SU-DHL-6 (cell line): ENCODE data around the gene PDE7B.

Experiments
- H2AFZ ChIP-seq: fragments of 200-600 bp; sonication (generic); 2 replicates; pipeline ENCODE4 v1.6.1; 2014; ENCODE audit warnings: low read depth, mild to moderate bottlenecking, moderate library complexity, mixed read lengths, antibody characterized with exemption, low read length; ENCODE audit not compliant: severe bottlenecking
- H3F3A ChIP-seq: fragments of 200-600 bp; shearing (Covaris generic); 2 replicates; pipeline ENCODE4 v1.6.0; 2016; ENCODE audit warnings: antibody characterized with exemption, mild to moderate bottlenecking; ENCODE audit not compliant: insufficient read depth
- H3K27ac ChIP-seq: fragments of 200-600 bp; sonication (generic); 2 replicates; pipeline ENCODE4 v1.5.1; 2016; ENCODE audit warnings: low read depth, mild to moderate bottlenecking, low read length, moderate library complexity, mixed read lengths
- H3K27me3 ChIP-seq: fragments of 200-600 bp; sonication (generic), shearing (Covaris generic); 2 replicates; pipeline ENCODE4 v1.6.0; 2014; ENCODE audit warnings: mild to moderate bottlenecking, low read length
- H3K36me3 ChIP-seq: fragments of 200-600 bp; sonication (generic); 2 replicates; pipeline ENCODE4 v1.6.1; 2014; ENCODE audit warnings: mild to moderate bottlenecking, low read length, mixed read lengths
- H3K4me2 ChIP-seq: fragments of 300-600, 200-600 bp; shearing (Covaris generic), sonication (generic); 2 replicates; pipeline ENCODE4 v1.6.0; 2014; ENCODE audit warnings: low read length, low read depth, mild to moderate bottlenecking; ENCODE audit not compliant: poor library complexity, severe bottlenecking
- H3K4me3 ChIP-seq: fragments of 200-600 bp; sonication (generic); 2 replicates; pipeline ENCODE4 v1.5.1; 2014; ENCODE audit warnings: antibody characterized with exemption, low read length, mild to moderate bottlenecking, mixed read lengths; ENCODE audit not compliant: insufficient read depth, poor library complexity, severe bottlenecking
- H3K79me2 ChIP-seq: fragments of 200-600 bp; sonication (generic); 2 replicates; pipeline ENCODE4 v1.6.1; 2014; ENCODE audit warnings: mild to moderate bottlenecking, low read length, moderate library complexity; ENCODE audit not compliant: insufficient read depth
- H3K9ac ChIP-seq: fragments of 200-600 bp; sonication (generic); 2 replicates; pipeline ENCODE4 v1.7.0; 2014; ENCODE audit warnings: mild to moderate bottlenecking, low read length
- H3K9me2 ChIP-seq: fragments of 200-600 bp; sonication (generic); replicated peaks from 2 replicates; pipeline ENCODE4 v1.6.1; 2014; ENCODE audit warnings: low read length; ENCODE audit not compliant: insufficient read depth
- H3K9me3 ChIP-seq: fragments of 200-600 bp; sonication (generic); 2 replicates; pipeline ENCODE4 v1.6.1; 2014; ENCODE audit warnings: low read length, mixed read lengths; ENCODE audit not compliant: insufficient read depth
- H4K20me1 ChIP-seq: fragments of 200-600 bp; sonication (generic); 2 replicates; pipeline ENCODE4 v1.6.1; 2014; ENCODE audit warnings: low read depth, mild to moderate bottlenecking, antibody characterized with exemption, low read length, moderate library complexity, mixed read lengths
- EZH2phosphoT487 ChIP-seq: fragments of 200-600 bp; sonication (generic), shearing (Covaris generic); conservative IDR thresholded peaks from 2 replicates; pipeline ENCODE4 v1.6.1; 2018; ENCODE audit warnings: mild to moderate bottlenecking, antibody characterized with exemption, low read length, moderate library complexity, mixed read lengths
- TF ChIP-seq, protein P1 (sequence below): fragments of 200-600 bp; sonication (generic); IDR thresholded peaks from one replicate; pipeline ENCODE4 v1.5.1; 2017; ENCODE audit warnings: antibody characterized with exemption, mild to moderate bottlenecking, low read length, moderate library complexity; ENCODE audit not compliant: insufficient read depth, poor library complexity, severe bottlenecking

The PDE7B gene

GRCh38 chr6:136059308-136059707 is 207.8 kb downstream of the PDE7B start:
- no peak overlapping the region for H3K4me2 ChIP-seq
- H3K79me2 ChIP-seq = no peaks in the 10 kb centered on the region
- H3K9ac ChIP-seq = no peak overlapping the region
- no peak overlapping the region for H3K27ac ChIP-seq
- no peak overlapping the region for H2AFZ ChIP-seq
- no peaks in the 10 kb centered on the region for H3K9me2 ChIP-seq
- TF ChIP-seq, protein P1, sequence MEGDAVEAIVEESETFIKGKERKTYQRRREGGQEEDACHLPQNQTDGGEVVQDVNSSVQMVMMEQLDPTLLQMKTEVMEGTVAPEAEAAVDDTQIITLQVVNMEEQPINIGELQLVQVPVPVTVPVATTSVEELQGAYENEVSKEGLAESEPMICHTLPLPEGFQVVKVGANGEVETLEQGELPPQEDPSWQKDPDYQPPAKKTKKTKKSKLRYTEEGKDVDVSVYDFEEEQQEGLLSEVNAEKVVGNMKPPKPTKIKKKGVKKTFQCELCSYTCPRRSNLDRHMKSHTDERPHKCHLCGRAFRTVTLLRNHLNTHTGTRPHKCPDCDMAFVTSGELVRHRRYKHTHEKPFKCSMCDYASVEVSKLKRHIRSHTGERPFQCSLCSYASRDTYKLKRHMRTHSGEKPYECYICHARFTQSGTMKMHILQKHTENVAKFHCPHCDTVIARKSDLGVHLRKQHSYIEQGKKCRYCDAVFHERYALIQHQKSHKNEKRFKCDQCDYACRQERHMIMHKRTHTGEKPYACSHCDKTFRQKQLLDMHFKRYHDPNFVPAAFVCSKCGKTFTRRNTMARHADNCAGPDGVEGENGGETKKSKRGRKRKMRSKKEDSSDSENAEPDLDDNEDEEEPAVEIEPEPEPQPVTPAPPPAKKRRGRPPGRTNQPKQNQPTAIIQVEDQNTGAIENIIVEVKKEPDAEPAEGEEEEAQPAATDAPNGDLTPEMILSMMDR = no peak
- TF ChIP-seq EZH2phosphoT487 = no peak
- H3K36me3 ChIP-seq = no peaks in the 10 kb centered on the region
- no peak overlapping the region for H3K4me3 ChIP-seq
- no peaks in the 10 kb centered on the region for H3K27me3 ChIP-seq
- no peaks in the 10 kb centered on the region for H3K9me3 ChIP-seq
- H3F3A ChIP-seq = no peaks in the 10 kb centered on the region
- H4K20me1 ChIP-seq = no peaks in the 10 kb centered on the region

DNA sequence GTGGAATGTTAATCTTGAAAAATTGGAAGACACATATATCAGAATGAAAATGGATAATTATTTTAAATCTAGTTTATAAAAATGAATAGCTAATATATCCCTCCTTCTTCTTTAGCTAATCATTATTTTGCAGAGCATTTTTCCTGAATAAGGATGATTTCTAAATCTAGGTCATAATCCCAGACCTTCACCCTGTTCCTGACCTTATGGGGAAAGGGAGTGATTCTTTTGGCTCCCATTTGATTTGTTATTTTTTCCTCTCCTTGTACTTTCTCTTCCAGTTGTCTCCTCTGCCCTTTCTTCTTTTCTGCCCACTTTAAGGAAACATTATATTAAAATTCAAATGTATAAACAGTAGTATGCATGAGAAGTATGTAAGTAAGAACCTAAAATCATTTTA is 208.6 kb downstream of the PDE7B start:
- Histone ChIP-seq H3K79me2 (no peaks in the 10 kb centered on the region), H3K9ac (no peak overlapping the region), H3K9me2 (no peaks in the 10 kb centered on the region), H3F3A (no peaks in the 10 kb centered on the region), H4K20me1 (no peaks in the 10 kb centered on the region), H3K27me3 (no peaks in the 10 kb centered on the region), H3K4me2 (no peak overlapping the region), H3K9me3 (no peaks in the 10 kb centered on the region), H3K36me3 (no peaks in the 10 kb centered on the region), H2AFZ (no peak overlapping the region), H3K4me3 (no peak overlapping the region), H3K27ac (no peak overlapping the region)
- no peak for TF ChIP-seq EZH2phosphoT487
- TF ChIP-seq, protein P1 = no peak

DNA sequence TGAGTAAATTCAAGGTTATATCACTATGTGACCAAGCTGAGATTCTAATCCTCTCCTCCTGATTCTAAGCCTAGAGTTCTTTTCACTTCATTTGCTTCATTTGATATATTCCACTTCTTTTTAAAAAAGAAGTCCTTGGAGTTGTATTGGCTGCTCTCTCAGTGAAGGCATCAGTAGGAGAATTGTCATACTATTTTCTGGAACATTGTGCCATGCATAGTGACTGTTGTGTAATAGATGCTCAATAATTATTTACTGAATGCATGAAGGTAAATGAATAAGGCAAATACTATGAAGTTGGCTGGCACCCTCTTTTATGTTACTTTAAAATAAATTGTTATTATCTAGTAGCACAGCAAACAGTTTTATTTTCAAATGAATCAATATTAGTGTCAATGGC is 209.3 kb downstream of the PDE7B start:
- H3K79me2 ChIP-seq = no peaks in the 10 kb centered on the region
- no peaks in the 10 kb centered on the region for H3K9me2 ChIP-seq
- no peaks in the 10 kb centered on the region for H3K27me3 ChIP-seq
- no peaks in the 10 kb centered on the region for H3K9me3 ChIP-seq
- H3K27ac ChIP-seq = no peak overlapping the region
- no peaks in the 10 kb centered on the region for H3F3A ChIP-seq
- H3K4me2 ChIP-seq = no peak overlapping the region
- H3K36me3 ChIP-seq = no peaks in the 10 kb centered on the region
- H2AFZ ChIP-seq = no peak overlapping the region
- H3K9ac ChIP-seq = no peak overlapping the region
- TF ChIP-seq, protein P1 = no peak
- TF ChIP-seq EZH2phosphoT487 = no peak
- no peaks in the 10 kb centered on the region for H4K20me1 ChIP-seq
- H3K4me3 ChIP-seq = no peak overlapping the region

DNA sequence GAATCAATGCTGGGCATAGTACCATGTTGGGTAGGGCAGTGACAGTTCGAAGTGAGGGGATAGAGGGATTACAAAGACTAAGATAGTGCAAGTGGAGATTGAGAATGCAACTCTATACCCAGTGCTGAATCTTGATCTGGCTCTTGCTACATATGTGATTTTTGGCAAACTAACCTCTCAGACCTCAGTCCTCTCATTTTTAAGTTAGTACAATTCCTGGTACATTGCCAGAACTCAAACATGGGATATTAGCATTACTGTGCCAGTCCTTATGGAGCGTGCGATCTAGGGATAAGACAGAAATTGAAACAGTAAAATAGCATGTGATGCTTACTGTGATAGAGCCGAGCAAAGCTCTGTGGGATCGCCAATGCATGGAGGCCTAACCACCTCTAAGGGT is 210.2 kb downstream of the PDE7B start:
- no peak for TF ChIP-seq EZH2phosphoT487
- TF ChIP-seq, protein P1 = no peak
- Histone ChIP-seq H3K27ac (no peak overlapping the region), H3F3A (no peaks in the 10 kb centered on the region), H3K9me3 (no peaks in the 10 kb centered on the region), H3K9ac (no peak overlapping the region), H3K9me2 (no peaks in the 10 kb centered on the region), H3K27me3 (no peaks in the 10 kb centered on the region), H3K4me3 (no peak overlapping the region), H4K20me1 (no peaks in the 10 kb centered on the region), H3K4me2 (no peak overlapping the region), H2AFZ (no peak overlapping the region), H3K79me2 (no peaks in the 10 kb centered on the region), H3K36me3 (no peaks in the 10 kb centered on the region)
